Measurements from ENCODE around the gene PHYHIPL. TPM values are rescaled to one million over a fixed set of nuclear protein-coding genes. Genes with fewer than 3 reads are reported as not detected.

The PHYHIPL gene
- total RNA-seq, 1 donor from 2014 or later = 0.52 TPM

- Histone ChIP-seq H3K4me1 (ENCODE audit: control insufficient read depth in 3 of 3, insufficient read depth in 3 of 3, low read length in 3 of 3) (peaks cover 12 to 29% (median 23%) of the 10 kb centered on the region in 3 donors), H3K4me3 (ENCODE audit: low read length in 3 of 3) (no peak overlapping the region), H3K36me3 (ENCODE audit: control insufficient read depth in 3 of 3, insufficient read depth in 3 of 3, low read length in 3 of 3) (peaks cover 20 to 28% (median 24%) of the 10 kb centered on the region in 3 donors), H3K27me3 (ENCODE audit: control insufficient read depth in 3 of 3, insufficient read depth in 3 of 3, low read length in 3 of 3) (no peaks in the 10 kb centered on the region), H3K9ac (ENCODE audit: low read depth in 1 of 3, low read length in 3 of 3) (no peak overlapping the region), H3K27ac (ENCODE audit: low read depth, low read length) (no peak overlapping the region), H3K9me3 (ENCODE audit: control insufficient read depth in 3 of 3, low read length in 3 of 3) (no peaks in the 10 kb centered on the region)
These were observed 93.2 kb downstream of the PHYHIPL start for GRCh38 chr10:59269651-59270050.

GRCh38 chr10:59270492-59270891 lies 94.0 kb downstream of the PHYHIPL start:
- H3K9me3 ChIP-seq (ENCODE audit: control insufficient read depth in 3 of 3, low read length in 3 of 3) = no peaks in the 10 kb centered on the region
- no peak overlapping the region for H3K27ac ChIP-seq (ENCODE audit: low read depth, low read length)
- H3K4me3 ChIP-seq (ENCODE audit: low read length in 3 of 3) = no peak overlapping the region
- no peaks in the 10 kb centered on the region for H3K27me3 ChIP-seq (ENCODE audit: control insufficient read depth in 3 of 3, insufficient read depth in 3 of 3, low read length in 3 of 3)
- no peak overlapping the region for H3K9ac ChIP-seq (ENCODE audit: low read depth in 1 of 3, low read length in 3 of 3)
- peaks cover 20 to 25% (median 24%) of the 10 kb centered on the region in 3 donors for H3K36me3 ChIP-seq (ENCODE audit: control insufficient read depth in 3 of 3, insufficient read depth in 3 of 3, low read length in 3 of 3)
- peaks cover 12 to 29% (median 23%) of the 10 kb centered on the region in 3 donors for H3K4me1 ChIP-seq (ENCODE audit: control insufficient read depth in 3 of 3, insufficient read depth in 3 of 3, low read length in 3 of 3)

DNA sequence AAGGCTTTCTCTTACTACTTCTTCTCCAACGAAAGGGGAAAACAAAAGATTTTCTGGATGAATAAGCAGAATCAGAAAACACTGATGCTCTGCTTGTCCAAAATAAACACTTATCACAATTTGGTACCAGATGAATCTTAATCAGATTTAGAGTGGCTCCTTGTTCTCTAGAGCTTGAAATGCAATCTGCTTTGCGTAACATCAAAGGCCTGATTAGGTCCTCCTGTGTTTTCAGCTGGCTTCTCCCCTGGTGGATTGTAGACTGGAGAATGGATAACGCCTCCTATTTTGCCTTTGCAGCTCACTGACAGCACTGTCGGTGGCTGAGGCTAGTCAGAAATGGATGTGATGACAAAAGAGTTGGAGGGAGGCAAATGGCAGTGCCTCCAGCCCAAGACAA lies 94.7 kb downstream of the PHYHIPL start:
- H3K36me3 ChIP-seq (ENCODE audit: control insufficient read depth in 3 of 3, insufficient read depth in 3 of 3, low read length in 3 of 3) = peaks cover 20 to 25% (median 23%) of the 10 kb centered on the region in 3 donors
- no peak overlapping the region for H3K9ac ChIP-seq (ENCODE audit: low read depth in 1 of 3, low read length in 3 of 3)
- H3K4me3 ChIP-seq (ENCODE audit: low read length in 3 of 3) = no peak overlapping the region
- no peaks in the 10 kb centered on the region for H3K9me3 ChIP-seq (ENCODE audit: control insufficient read depth in 3 of 3, low read length in 3 of 3)
- H3K4me1 ChIP-seq (ENCODE audit: control insufficient read depth in 3 of 3, insufficient read depth in 3 of 3, low read length in 3 of 3) = peaks cover 12 to 27% (median 23%) of the 10 kb centered on the region in 3 donors
- no peak overlapping the region for H3K27ac ChIP-seq (ENCODE audit: low read depth, low read length)
- H3K27me3 ChIP-seq (ENCODE audit: control insufficient read depth in 3 of 3, insufficient read depth in 3 of 3, low read length in 3 of 3) = no peaks in the 10 kb centered on the region

- H3K9me3 ChIP-seq (ENCODE audit: control insufficient read depth in 3 of 3, low read length in 3 of 3) = no peaks in the 10 kb centered on the region
- peaks cover 20 to 25% (median 20%) of the 10 kb centered on the region in 3 donors for H3K36me3 ChIP-seq (ENCODE audit: control insufficient read depth in 3 of 3, insufficient read depth in 3 of 3, low read length in 3 of 3)
- no peak overlapping the region for H3K9ac ChIP-seq (ENCODE audit: low read depth in 1 of 3, low read length in 3 of 3)
- H3K4me3 ChIP-seq (ENCODE audit: low read length in 3 of 3) = no peak overlapping the region
- peaks cover 6 to 20% (median 20%) of the 10 kb centered on the region in 3 donors for H3K4me1 ChIP-seq (ENCODE audit: control insufficient read depth in 3 of 3, insufficient read depth in 3 of 3, low read length in 3 of 3)
- H3K27me3 ChIP-seq (ENCODE audit: control insufficient read depth in 3 of 3, insufficient read depth in 3 of 3, low read length in 3 of 3) = no peaks in the 10 kb centered on the region
- no peak overlapping the region for H3K27ac ChIP-seq (ENCODE audit: low read depth, low read length)
These were observed 95.6 kb downstream of the PHYHIPL start for GRCh38 chr10:59272061-59272460.

- no peaks in the 10 kb centered on the region for H3K9me3 ChIP-seq (ENCODE audit: control insufficient read depth in 3 of 3, low read length in 3 of 3)
- H3K27ac ChIP-seq (ENCODE audit: low read depth, low read length) = no peak overlapping the region
- H3K9ac ChIP-seq (ENCODE audit: low read depth in 1 of 3, low read length in 3 of 3) = no peak overlapping the region
- H3K4me3 ChIP-seq (ENCODE audit: low read length in 3 of 3) = no peak overlapping the region
- H3K36me3 ChIP-seq (ENCODE audit: control insufficient read depth in 3 of 3, insufficient read depth in 3 of 3, low read length in 3 of 3) = peaks cover 14 to 15% (median 14%) of the 10 kb centered on the region in 3 donors
- no peaks in the 10 kb centered on the region for H3K27me3 ChIP-seq (ENCODE audit: control insufficient read depth in 3 of 3, insufficient read depth in 3 of 3, low read length in 3 of 3)
- H3K4me1 ChIP-seq (ENCODE audit: control insufficient read depth in 3 of 3, insufficient read depth in 3 of 3, low read length in 3 of 3) = peaks cover 6 to 23% (median 13%) of the 10 kb centered on the region in 3 donors
These were observed 97.0 kb downstream of the PHYHIPL start for GRCh38 chr10:59273445-59273844.

DNA sequence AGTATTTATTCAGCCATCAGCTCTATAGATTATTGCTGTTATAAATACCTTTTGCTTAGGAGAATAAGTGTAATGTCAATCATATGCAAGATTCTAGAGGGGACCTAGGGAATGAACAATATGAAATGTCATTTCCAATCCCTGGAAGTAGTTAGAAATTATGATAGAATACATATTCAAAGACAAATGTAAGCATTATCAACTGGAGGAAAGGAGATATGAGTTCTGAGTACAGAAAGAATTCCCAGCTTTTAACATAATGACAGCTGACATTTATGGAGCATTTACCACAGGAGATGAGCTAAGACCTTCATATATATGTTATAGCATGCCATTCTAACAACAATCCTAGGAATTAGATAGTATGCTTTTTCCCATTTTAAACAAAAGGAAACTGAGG lies 99.7 kb downstream of the PHYHIPL start:
- Histone ChIP-seq H3K9me3 (ENCODE audit: control insufficient read depth in 3 of 3, low read length in 3 of 3) (no peaks in the 10 kb centered on the region), H3K4me3 (ENCODE audit: low read length in 3 of 3) (no peak overlapping the region), H3K27me3 (ENCODE audit: control insufficient read depth in 3 of 3, insufficient read depth in 3 of 3, low read length in 3 of 3) (no peaks in the 10 kb centered on the region), H3K4me1 (ENCODE audit: control insufficient read depth in 3 of 3, insufficient read depth in 3 of 3, low read length in 3 of 3) (peaks cover 16 to 36% (median 21%) of the 10 kb centered on the region in 3 donors), H3K27ac (ENCODE audit: low read depth, low read length) (no peak overlapping the region), H3K36me3 (ENCODE audit: control insufficient read depth in 3 of 3, insufficient read depth in 3 of 3, low read length in 3 of 3) (no peaks in the 10 kb centered on the region), H3K9ac (ENCODE audit: low read depth in 1 of 3, low read length in 3 of 3) (no peak overlapping the region)

- no peak overlapping the region for H3K4me3 ChIP-seq (ENCODE audit: low read length in 3 of 3)
- H3K9ac ChIP-seq (ENCODE audit: low read depth in 1 of 3, low read length in 3 of 3) = no peak overlapping the region
These were observed 100.5 kb downstream of the PHYHIPL start for GRCh38 chr10:59276919-59277318.

DNA sequence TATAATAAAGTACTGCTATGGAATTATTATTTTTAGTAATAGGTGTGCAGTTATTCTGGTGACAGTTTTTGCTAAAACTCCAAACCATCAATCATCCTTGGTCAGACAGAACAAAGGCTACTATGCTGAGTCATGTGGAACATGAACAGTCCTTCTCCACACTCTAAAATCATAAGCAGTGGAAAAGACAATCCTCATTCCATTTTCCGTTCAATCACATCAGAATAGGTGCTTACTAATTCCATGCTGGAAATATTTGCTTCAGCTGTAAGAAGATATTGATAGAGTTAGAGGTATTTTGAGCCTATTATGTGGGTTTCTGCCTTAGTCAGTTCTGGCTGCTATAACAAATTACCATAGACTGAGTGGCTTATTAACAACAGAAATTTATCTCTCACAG lies 103.0 kb downstream of the PHYHIPL start:
- Histone ChIP-seq H3K4me1 (ENCODE audit: control insufficient read depth in 3 of 3, insufficient read depth in 3 of 3, low read length in 3 of 3) (peaks cover 24 to 35% (median 25%) of the 10 kb centered on the region in 3 donors), H3K9ac (ENCODE audit: low read depth in 1 of 3, low read length in 3 of 3) (no peak overlapping the region), H3K27ac (ENCODE audit: low read depth, low read length) (peak overlapping the region; percentile 58), H3K4me3 (ENCODE audit: low read length in 3 of 3) (no peak overlapping the region), H3K9me3 (ENCODE audit: control insufficient read depth in 3 of 3, low read length in 3 of 3) (no peaks in the 10 kb centered on the region), H3K36me3 (ENCODE audit: control insufficient read depth in 3 of 3, insufficient read depth in 3 of 3, low read length in 3 of 3) (peaks cover 0 to 5% (median 2%) of the 10 kb centered on the region in 3 donors), H3K27me3 (ENCODE audit: control insufficient read depth in 3 of 3, insufficient read depth in 3 of 3, low read length in 3 of 3) (no peaks in the 10 kb centered on the region)

More at GRCh38 chr10:59276919-59277318, 100.5 kb downstream of the PHYHIPL start:
- H3K27me3 ChIP-seq (ENCODE audit: control insufficient read depth in 3 of 3, insufficient read depth in 3 of 3, low read length in 3 of 3) = no peaks in the 10 kb centered on the region
- peaks cover 0 to 1% (median 0%) of the 10 kb centered on the region in 3 donors for H3K36me3 ChIP-seq (ENCODE audit: control insufficient read depth in 3 of 3, insufficient read depth in 3 of 3, low read length in 3 of 3)
- no peak overlapping the region for H3K27ac ChIP-seq (ENCODE audit: low read depth, low read length)
- H3K9me3 ChIP-seq (ENCODE audit: control insufficient read depth in 3 of 3, low read length in 3 of 3) = no peaks in the 10 kb centered on the region
- H3K4me1 ChIP-seq (ENCODE audit: control insufficient read depth in 3 of 3, insufficient read depth in 3 of 3, low read length in 3 of 3) = peaks cover 16 to 36% (median 21%) of the 10 kb centered on the region in 3 donors

DNA sequence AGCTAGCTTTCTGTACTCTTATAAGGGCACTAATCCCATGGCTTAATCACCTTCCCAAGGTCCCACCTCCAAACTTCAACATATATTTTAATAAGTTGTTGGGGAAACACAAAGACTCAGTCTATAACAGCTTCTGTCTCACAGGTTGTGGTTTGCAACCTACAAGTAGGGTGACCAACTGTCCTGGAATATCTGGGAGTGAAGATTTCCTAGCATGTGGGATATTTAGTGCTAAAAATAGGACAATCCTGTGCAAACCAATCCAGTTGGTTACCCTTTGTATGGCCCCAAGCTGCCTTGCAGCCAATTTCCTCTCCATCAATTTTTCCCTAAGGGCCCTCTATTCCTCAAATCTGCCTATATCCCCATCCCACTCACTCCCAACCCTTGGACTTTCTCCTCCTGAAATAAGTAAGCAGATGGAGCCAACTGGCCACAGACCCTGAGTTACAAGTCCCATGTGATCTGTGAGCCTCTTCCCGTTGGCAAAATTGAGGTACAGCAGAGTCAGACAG lies 103.6 kb downstream of the PHYHIPL start:
- peaks cover 30 to 41% (median 30%) of the 10 kb centered on the region in 3 donors for H3K4me1 ChIP-seq (ENCODE audit: control insufficient read depth in 3 of 3, insufficient read depth in 3 of 3, low read length in 3 of 3)
- no peak overlapping the region for H3K9ac ChIP-seq (ENCODE audit: low read depth in 1 of 3, low read length in 3 of 3)
- peaks cover 0 to 5% (median 2%) of the 10 kb centered on the region in 3 donors for H3K36me3 ChIP-seq (ENCODE audit: control insufficient read depth in 3 of 3, insufficient read depth in 3 of 3, low read length in 3 of 3)
- H3K9me3 ChIP-seq (ENCODE audit: control insufficient read depth in 3 of 3, low read length in 3 of 3) = no peaks in the 10 kb centered on the region
- H3K27me3 ChIP-seq (ENCODE audit: control insufficient read depth in 3 of 3, insufficient read depth in 3 of 3, low read length in 3 of 3) = no peaks in the 10 kb centered on the region
- H3K4me3 ChIP-seq (ENCODE audit: low read length in 3 of 3) = no peak overlapping the region
- H3K27ac ChIP-seq (ENCODE audit: low read depth, low read length) = peak overlapping the region; percentile 58

- H3K36me3 ChIP-seq (ENCODE audit: control insufficient read depth in 3 of 3, insufficient read depth in 3 of 3, low read length in 3 of 3) = peaks cover 0 to 5% (median 2%) of the 10 kb centered on the region in 3 donors
- no peak overlapping the region for H3K9ac ChIP-seq (ENCODE audit: low read depth in 1 of 3, low read length in 3 of 3)
- peaks cover 40 to 52% (median 42%) of the 10 kb centered on the region in 3 donors for H3K4me1 ChIP-seq (ENCODE audit: control insufficient read depth in 3 of 3, insufficient read depth in 3 of 3, low read length in 3 of 3)
- H3K27me3 ChIP-seq (ENCODE audit: control insufficient read depth in 3 of 3, insufficient read depth in 3 of 3, low read length in 3 of 3) = no peaks in the 10 kb centered on the region
- H3K9me3 ChIP-seq (ENCODE audit: control insufficient read depth in 3 of 3, low read length in 3 of 3) = no peaks in the 10 kb centered on the region
- H3K27ac ChIP-seq (ENCODE audit: low read depth, low read length) = no peak overlapping the region
- peak overlapping the region in 1 of 3 donors; percentile 41 for H3K4me3 ChIP-seq (ENCODE audit: low read length in 3 of 3)
These were observed 105.4 kb downstream of the PHYHIPL start for GRCh38 chr10:59281861-59282260.

Measured in skeletal muscle tissue (tissue), 4 donors.